Caco-2 (cell line): Measurements from ENCODE around the gene ZFHX2. TPM values are rescaled to one million over a fixed set of nuclear protein-coding genes. Genes with fewer than 3 reads are reported as not detected.
A peak's percentile ranks its signal among the peaks of the same experiment; 100 is the strongest.

Source experiments
- BruUV-seq: library from RNA; stranded (reverse); fragments of 400-500 nt; replicated peaks from 2 replicates; lab custom pipeline; 2021; lab: Mats Ljungman, UMichigan
- CTCF ChIA-PET: fragments of 300-600 bp; sonication (Branson Sonifier 250); formaldehyde crosslinking; loops from one replicate; lab custom pipeline; 2022; ENCODE audit warnings: antibody characterized with exemption; lab: Charles Lee
- POLR2A ChIA-PET: fragments of 300-600 bp; sonication (Branson Sonifier 250); formaldehyde crosslinking; loops from one replicate; lab custom pipeline; 2022; ENCODE audit warnings: antibody characterized with exemption; lab: Charles Lee
- DNase-seq, 2 experiments: peaks; one replicate each; pipeline versions ENCODE4 v3.0.0 to v3.0.0-alpha.2; 2020 to 2022
- H3K27me3 ChIP-seq: replicated peaks from 2 replicates; pipeline ENCODE4 v1.6.0; 2011; ENCODE audit warnings: low read length; ENCODE audit not compliant: control insufficient read depth, insufficient read depth
- H3K36me3 ChIP-seq: 2 replicates; pipeline ENCODE4 v1.5.1; 2011; ENCODE audit warnings: low read length; ENCODE audit not compliant: control insufficient read depth, insufficient read depth
- H3K4me1 ChIP-seq: fragments of 250-450 bp; sonication (Bioruptor Pico); 2 replicates; pipeline ENCODE4 v1.5.1; 2020; ENCODE audit warnings: mild to moderate bottlenecking
- H3K4me3 ChIP-seq: 2 replicates; pipeline ENCODE4 v1.5.1; 2011; ENCODE audit warnings: low read depth, mild to moderate bottlenecking, control low read depth, low read length
- H3K9me3 ChIP-seq: fragments of 250-450 bp; sonication (Bioruptor Pico); 2 replicates; pipeline ENCODE4 v1.5.1; 2020; ENCODE audit warnings: mild to moderate bottlenecking, moderate library complexity
- H3K27ac Mint-ChIP-seq: one replicate; pipeline ENCODE4 v1.8.0; 2022; ENCODE audit warnings: mixed read lengths; ENCODE audit not compliant: unreplicated experiment
- H3K27me3 Mint-ChIP-seq: one replicate; pipeline ENCODE4 v1.8.0; 2022; ENCODE audit warnings: mixed read lengths; ENCODE audit not compliant: insufficient read depth, unreplicated experiment
- H3K36me3 Mint-ChIP-seq: one replicate; pipeline ENCODE4 v1.8.0; 2022; ENCODE audit warnings: mild to moderate bottlenecking, mixed read lengths; ENCODE audit not compliant: insufficient read depth, unreplicated experiment
- H3K4me1 Mint-ChIP-seq: one replicate; pipeline ENCODE4 v1.8.0; 2022; ENCODE audit warnings: low read depth, mixed read lengths; ENCODE audit not compliant: unreplicated experiment
- H3K4me3 Mint-ChIP-seq: one replicate; pipeline ENCODE4 v1.8.0; 2022; ENCODE audit warnings: mild to moderate bottlenecking, moderate library complexity, mixed read lengths; ENCODE audit not compliant: unreplicated experiment
- H3K9me3 Mint-ChIP-seq: one replicate; pipeline ENCODE4 v1.8.0; 2022; ENCODE audit warnings: mixed read lengths; ENCODE audit not compliant: unreplicated experiment
- intact Hi-C: fragments of 100-400 bp; cut with micrococcal nuclease; formaldehyde crosslinking; loops from one replicate; pipeline ENCODE4 v1.10.0; 2022; ENCODE audit not compliant: unreplicated experiment
- total RNA-seq: library from RNA; stranded (reverse); gene quantifications from 2 replicates; pipeline ENCODE4 v1.2.3, GENCODE V29; 2022
- TF ChIP-seq, protein P1 (sequence below), 2 experiments: fragments of 200-600 bp in 1 of 2; IDR thresholded peaks; 1 replicate in 1 of 2; 2 replicates in 1 of 2; pipeline versions ENCODE4 v1.5.1 to v1.8.0; 2011 to 2022; ENCODE audit warnings: antibody characterized with exemption in 1 of 2, control low read depth in 1 of 2, inconsistent platforms in 1 of 2, low read depth in 1 of 2, low read length in 1 of 2, mild to moderate bottlenecking in 1 of 2, moderate library complexity in 1 of 2; ENCODE audit not compliant: insufficient read depth in 1 of 2, severe bottlenecking in 1 of 2, unreplicated experiment in 1 of 2

The ZFHX2 gene
- total RNA-seq, 1 experiment from 2014 or later, result 1.1 TPM

DNA sequence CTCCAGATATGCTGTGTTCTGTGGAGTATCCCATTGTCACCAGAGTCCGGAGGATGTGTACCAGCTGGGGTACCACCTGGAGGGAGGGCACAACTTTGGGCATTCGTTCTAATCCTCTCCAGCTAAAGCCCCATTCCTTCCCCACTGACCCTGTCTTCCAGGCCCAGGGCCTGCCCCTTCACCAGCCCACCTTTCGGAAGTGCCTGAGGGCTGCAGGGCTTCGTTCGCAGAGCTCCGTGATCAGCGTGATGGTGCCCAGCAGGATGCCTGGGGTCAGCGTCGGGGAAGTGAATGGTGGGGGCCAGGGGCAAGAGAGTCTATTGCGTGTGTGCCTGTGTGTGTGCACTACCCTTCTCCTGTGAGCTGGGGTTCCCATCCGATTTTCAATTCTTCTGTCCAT lies 14.1 kb upstream of the ZFHX2 start:
- no peak overlapping the region for H3K4me3 Mint-ChIP-seq
- H3K36me3 ChIP-seq, result peaks cover 3% of the 10 kb centered on the region

GRCh38 chr14:23564876-23565275 lies 13.3 kb upstream of the ZFHX2 start:
- H3K27me3 ChIP-seq, result no peaks in the 10 kb centered on the region
- Mint-ChIP-seq H3K4me1 (peaks cover 7% of the 10 kb centered on the region), H3K36me3 (peaks cover 44% of the 10 kb centered on the region), H3K27ac (no peak overlapping the region), H3K4me3 (peak overlapping the region; percentile 43), H3K9me3 (no peaks in the 10 kb centered on the region), H3K27me3 (no peaks in the 10 kb centered on the region)
- H3K36me3 ChIP-seq, result peaks cover 4% of the 10 kb centered on the region
- no peak for DNase-seq
- BruUV-seq, result no TSS peak
- H3K9me3 ChIP-seq, result no peaks in the 10 kb centered on the region
- TF ChIP-seq, protein P1, sequence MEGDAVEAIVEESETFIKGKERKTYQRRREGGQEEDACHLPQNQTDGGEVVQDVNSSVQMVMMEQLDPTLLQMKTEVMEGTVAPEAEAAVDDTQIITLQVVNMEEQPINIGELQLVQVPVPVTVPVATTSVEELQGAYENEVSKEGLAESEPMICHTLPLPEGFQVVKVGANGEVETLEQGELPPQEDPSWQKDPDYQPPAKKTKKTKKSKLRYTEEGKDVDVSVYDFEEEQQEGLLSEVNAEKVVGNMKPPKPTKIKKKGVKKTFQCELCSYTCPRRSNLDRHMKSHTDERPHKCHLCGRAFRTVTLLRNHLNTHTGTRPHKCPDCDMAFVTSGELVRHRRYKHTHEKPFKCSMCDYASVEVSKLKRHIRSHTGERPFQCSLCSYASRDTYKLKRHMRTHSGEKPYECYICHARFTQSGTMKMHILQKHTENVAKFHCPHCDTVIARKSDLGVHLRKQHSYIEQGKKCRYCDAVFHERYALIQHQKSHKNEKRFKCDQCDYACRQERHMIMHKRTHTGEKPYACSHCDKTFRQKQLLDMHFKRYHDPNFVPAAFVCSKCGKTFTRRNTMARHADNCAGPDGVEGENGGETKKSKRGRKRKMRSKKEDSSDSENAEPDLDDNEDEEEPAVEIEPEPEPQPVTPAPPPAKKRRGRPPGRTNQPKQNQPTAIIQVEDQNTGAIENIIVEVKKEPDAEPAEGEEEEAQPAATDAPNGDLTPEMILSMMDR (IDR thresholded peaks at IDR 0.05; ENCODE audit: insufficient read depth in 1 of 2, low read depth in 1 of 2, low read length in 1 of 2, severe bottlenecking in 1 of 2, unreplicated experiment in 1 of 2), result no peak
- peaks cover 9% of the 10 kb centered on the region; the same call in 1 of the 2 replicates for H3K4me1 ChIP-seq
- no peak overlapping the region for H3K4me3 ChIP-seq
- intact Hi-C loops, result no loop called here
- ChIA-PET CTCF (no interaction called here), POLR2A (no interaction called here)

More for the DNA sequence above, 14.1 kb upstream of the ZFHX2 start:
- intact Hi-C loops, result no loop called here
- no peaks in the 10 kb centered on the region for H3K27me3 ChIP-seq
- DNase-seq, result no peak
- peaks cover 9% of the 10 kb centered on the region; the same call in 1 of the 2 replicates for H3K4me1 ChIP-seq
- no peak overlapping the region for H3K4me3 ChIP-seq
- TF ChIP-seq, protein P1 (IDR thresholded peaks at IDR 0.05; ENCODE audit: insufficient read depth in 1 of 2, low read depth in 1 of 2, low read length in 1 of 2, severe bottlenecking in 1 of 2, unreplicated experiment in 1 of 2), result no peak
- Mint-ChIP-seq H3K4me1 (peaks cover 7% of the 10 kb centered on the region), H3K27me3 (no peaks in the 10 kb centered on the region), H3K9me3 (no peaks in the 10 kb centered on the region), H3K36me3 (peaks cover 38% of the 10 kb centered on the region), H3K27ac (no peak overlapping the region)
- no peaks in the 10 kb centered on the region for H3K9me3 ChIP-seq
- POLR2A ChIA-PET, result no interaction called here
- no TSS peak for BruUV-seq
- CTCF ChIA-PET, result no interaction called here

- BruUV-seq, result no TSS peak
- ChIA-PET POLR2A (no interaction called here), CTCF (interaction anchor here (7.3 kb wide), 1 partner anchor 86 kb away, joined by 50 read pairs; no protein-coding TSS in a partner anchor)
- no peak for DNase-seq
- Histone ChIP-seq H3K4me1 (peaks cover 9% of the 10 kb centered on the region; the same call in 1 of the 2 replicates), H3K4me3 (no peak overlapping the region), H3K27me3 (no peaks in the 10 kb centered on the region), H3K36me3 (peaks cover 5% of the 10 kb centered on the region), H3K9me3 (no peaks in the 10 kb centered on the region)
- TF ChIP-seq, protein P1 (IDR thresholded peaks at IDR 0.05; ENCODE audit: insufficient read depth in 1 of 2, low read depth in 1 of 2, low read length in 1 of 2, severe bottlenecking in 1 of 2, unreplicated experiment in 1 of 2), result no peak
- no peak overlapping the region for H3K27ac Mint-ChIP-seq
- no peaks in the 10 kb centered on the region for H3K27me3 Mint-ChIP-seq
- intact Hi-C loops, result no loop called here
- no peak overlapping the region for H3K4me3 Mint-ChIP-seq
- H3K36me3 Mint-ChIP-seq, result peaks cover 49% of the 10 kb centered on the region
- H3K9me3 Mint-ChIP-seq, result no peaks in the 10 kb centered on the region
- peaks cover 4% of the 10 kb centered on the region for H3K4me1 Mint-ChIP-seq
Measured at GRCh38 chr14:23564181-23564812, 12.7 kb upstream of the ZFHX2 start.
